Measurements from ENCODE around the gene KIF25.

- TF ChIP-seq CTCF (IDR thresholded peaks at IDR 0.05) (no peak), POLR2A (IDR thresholded peaks at IDR 0.05) (no peak)
Observed at GRCh38 chr6:167954151-167954550, 43.3 kb upstream of the KIF25 start.
